HG02588 (cell line): ENCODE results near the gene APLP1.
"Not testable (repeated sequence)": the region's sequence is repeated elsewhere in the genome, so short reads cannot be mapped to it uniquely, and the experiment has no call there.

Experiments used
- ATAC-seq: cut with Tn5 transposase; IDR thresholded peaks from one replicate; pipeline ENCODE4 v1.9.1; 2021; ENCODE audit warnings: mild to moderate bottlenecking, moderate library complexity; ENCODE audit not compliant: unreplicated experiment

The APLP1 gene

GRCh38 chr19:35852029-35852780, 16.2 kb upstream of the APLP1 start, which contains the start of gene NPHS1:
Gene NPHS1 (minus strand): TSS chr19:35852504. CDS start chr19:35851837, 667 bp downstream.
- no peak for ATAC-seq

DNA sequence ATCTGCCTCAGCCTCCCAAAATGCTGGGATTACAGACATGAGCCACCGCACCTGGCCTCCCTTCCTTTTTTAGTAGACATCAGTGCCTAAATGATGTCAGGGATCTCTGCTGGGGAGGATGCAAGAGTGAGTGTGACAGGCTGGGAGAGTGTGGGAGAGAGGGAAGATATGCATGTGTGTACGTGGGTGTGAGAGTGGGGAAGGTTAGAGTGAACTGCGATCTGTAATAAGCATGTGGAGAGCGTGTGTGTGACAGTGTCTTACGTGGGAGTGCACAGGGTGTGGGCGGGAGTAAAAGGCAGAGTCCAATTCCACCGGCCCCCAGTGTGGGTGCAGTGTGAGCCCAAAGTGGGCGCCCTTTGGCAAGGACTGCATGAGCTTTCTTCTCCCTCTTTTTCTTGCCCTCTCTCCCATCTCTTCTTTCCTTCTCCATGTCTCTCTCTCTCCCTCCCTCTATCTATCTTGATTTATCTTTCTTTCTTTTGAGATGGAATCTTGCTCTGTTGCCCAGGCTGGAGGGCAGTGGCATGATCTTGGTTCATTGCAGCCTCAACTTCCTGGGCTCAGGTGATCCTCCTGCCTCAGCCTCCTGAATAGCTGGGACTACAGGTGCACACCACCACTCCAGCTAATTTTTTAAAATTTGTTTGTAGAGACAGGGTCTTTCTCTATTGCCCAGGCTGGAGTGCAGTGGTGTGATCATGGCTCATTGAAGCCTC, 15.2 kb upstream of the APLP1 start:
- no peak for ATAC-seq

GRCh38 chr19:35856546-35857149, 11.7 kb upstream of the APLP1 start, which contains the start of gene KIRREL2:
Gene KIRREL2 (plus strand): TSS chr19:35856911. CDS start chr19:35857120, 209 bp downstream.
- no peak for ATAC-seq

GRCh38 chr19:35858311-35858710, 10.1 kb upstream of the APLP1 start:
- no peak for ATAC-seq

GRCh38 chr19:35859414-35859813, 9.0 kb upstream of the APLP1 start:
- no peak for ATAC-seq

- no peak for ATAC-seq
Observed at GRCh38 chr19:35860436-35860817, 7.9 kb upstream of the APLP1 start.

- no peak for ATAC-seq
Observed at GRCh38 chr19:35860818-35861639, 7.3 kb upstream of the APLP1 start.

DNA sequence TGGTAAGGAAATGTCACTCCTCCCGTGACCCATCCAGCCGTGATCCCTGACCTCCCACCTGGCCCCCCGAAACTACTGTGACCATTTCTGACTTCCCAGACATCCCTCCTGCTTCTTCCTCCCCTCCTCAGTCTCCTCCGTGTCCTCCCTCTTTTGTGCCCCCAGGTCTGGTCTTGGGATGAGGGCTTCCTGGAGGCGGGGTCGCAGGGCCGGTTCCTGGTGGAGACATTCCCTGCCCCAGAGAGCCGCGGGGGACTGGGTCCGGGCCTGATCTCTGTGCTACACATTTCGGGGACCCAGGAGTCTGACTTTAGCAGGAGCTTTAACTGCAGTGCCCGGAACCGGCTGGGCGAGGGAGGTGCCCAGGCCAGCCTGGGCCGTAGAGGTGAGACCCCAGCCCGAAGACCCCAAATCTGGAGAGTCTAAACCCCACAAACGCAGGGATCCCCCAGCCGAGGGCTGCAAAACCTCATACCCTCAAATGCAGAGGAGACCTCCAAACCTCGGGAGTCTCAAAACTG, 6.7 kb upstream of the APLP1 start:
- no peak for ATAC-seq

DNA sequence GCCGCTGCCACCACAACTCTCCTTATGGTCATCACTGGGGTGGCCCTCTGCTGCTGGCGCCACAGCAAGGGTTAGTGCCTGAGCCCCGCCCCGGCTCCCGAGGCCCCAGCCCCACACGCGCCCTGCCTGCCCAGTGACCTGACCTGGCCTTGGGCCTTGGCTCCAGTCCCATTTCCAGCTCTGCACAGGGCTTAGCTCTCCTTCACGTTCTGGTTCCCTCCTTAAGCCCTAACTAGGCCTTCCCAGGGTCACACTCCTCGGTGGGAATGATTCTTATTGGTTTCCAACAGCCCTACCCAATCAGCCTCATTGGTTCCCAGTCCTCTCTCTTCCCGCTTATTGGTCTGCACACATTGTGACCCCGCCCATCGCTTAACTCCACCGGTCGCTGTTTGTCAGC, 5.8 kb upstream of the APLP1 start:
- ATAC-seq, result no peak

DNA sequence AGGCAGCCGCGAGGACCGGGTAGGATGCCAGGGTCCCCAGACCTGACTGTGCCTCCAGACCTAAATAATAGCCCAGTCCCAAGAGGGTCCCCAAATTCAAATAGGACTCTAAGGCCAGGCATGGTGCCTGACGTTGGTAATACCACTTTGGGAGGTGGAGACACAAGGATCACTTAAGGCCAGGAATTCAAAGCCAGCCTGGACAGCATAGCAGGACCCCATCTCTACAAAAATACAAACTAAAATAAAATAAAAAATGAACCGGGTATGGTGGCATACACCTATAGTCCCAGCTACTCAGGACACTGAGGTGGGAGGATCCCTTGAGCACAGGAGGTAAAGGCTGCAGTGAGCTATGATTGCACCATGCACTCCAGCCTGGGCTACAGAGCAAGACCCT, 5.4 kb upstream of the APLP1 start:
- no peak for ATAC-seq

- no peak for ATAC-seq
Observed at GRCh38 chr19:35868823-35869326, 501 bp downstream of the APLP1 start.

GRCh38 chr19:35869327-35870123, 1.2 kb downstream of the APLP1 start:
- ATAC-seq, result no peak

DNA sequence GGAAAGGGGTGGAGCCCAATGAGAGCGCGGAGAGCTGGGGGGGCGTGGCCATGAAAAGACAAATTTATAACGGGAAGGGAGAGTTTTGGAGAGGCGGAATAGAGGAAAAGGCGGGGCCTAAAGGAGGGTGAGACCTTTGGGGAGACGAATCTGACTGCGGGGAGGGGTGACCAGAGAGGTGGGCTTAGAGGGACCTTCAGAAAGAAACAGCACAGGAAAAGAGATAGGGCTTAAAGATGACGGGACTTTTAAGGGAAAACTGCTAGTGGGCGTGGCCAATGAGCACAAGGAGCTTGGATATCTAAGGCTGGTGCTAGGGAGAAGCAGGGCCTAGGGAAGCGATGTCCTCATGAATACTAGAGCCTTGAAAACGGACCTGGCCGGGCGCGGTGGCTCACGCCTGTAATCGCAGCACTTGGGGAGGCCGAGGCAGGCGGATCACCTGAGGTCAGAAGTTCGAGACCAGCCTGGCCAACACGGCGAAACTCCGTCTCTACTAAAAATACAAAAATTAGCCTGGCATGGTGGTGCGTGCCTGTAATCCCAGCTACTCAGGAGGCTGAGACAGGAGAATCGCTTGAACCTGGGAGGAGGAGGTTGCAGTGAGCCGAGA, 1.9 kb downstream of the APLP1 start:
- ATAC-seq, result not testable (repeated sequence)

- ATAC-seq, result no peak
Observed at GRCh38 chr19:35870798-35871197, 2.4 kb downstream of the APLP1 start.

DNA sequence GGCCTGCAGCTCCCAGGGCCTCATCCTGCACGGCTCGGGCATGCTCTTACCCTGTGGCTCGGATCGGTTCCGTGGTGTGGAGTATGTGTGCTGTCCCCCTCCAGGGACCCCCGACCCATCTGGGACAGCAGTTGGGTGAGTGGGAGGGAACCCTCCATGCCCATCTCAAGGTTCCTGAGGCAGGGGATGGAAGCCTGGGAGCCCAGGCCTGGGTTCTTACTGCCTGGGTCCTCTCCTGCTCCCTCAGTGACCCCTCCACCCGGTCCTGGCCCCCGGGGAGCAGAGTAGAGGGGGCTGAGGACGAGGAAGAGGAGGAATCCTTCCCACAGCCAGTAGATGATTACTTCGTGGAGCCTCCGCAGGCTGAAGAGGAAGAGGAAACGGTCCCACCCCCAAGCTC, 3.2 kb downstream of the APLP1 start:
- ATAC-seq, result no peak

DNA sequence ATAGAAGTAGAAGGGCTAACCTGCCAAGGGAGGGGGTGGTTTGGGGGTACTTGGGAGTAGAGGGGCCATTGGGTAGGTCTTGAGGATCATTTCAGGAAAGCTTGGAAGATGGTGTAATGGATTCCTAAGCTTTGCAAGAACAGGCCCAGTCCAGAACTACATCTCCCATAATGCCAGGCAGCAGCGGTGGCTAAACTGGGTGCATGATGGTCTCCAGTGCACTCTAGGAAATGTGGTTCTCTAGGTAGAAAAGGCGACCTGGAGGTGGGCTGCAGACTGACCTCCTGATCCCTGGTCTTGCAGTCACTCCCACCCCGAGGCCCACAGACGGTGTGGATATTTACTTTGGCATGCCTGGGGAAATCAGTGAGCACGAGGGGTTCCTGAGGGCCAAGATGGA, 3.8 kb downstream of the APLP1 start:
- no peak for ATAC-seq

DNA sequence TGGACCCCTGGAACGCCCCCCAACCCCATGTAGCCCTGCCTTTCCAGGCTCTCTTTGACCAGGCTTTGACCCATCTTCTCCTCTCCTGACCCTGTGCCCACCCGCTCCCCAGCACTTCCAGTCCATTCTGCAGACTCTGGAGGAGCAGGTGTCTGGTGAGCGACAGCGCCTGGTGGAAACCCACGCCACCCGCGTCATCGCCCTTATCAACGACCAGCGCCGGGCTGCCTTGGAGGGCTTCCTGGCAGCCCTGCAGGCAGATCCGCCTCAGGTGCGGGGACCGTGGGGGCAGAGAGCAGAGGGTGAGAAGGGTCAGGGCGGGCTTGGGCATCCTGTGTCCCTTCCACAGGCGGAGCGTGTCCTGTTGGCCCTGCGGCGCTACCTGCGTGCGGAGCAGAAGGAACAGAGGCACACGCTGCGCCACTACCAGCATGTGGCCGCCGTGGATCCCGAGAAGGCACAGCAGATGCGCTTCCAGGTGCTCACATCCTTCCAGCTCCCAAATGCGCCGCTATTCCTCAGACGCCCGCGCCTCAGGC, 6.1 kb downstream of the APLP1 start:
- no peak for ATAC-seq

DNA sequence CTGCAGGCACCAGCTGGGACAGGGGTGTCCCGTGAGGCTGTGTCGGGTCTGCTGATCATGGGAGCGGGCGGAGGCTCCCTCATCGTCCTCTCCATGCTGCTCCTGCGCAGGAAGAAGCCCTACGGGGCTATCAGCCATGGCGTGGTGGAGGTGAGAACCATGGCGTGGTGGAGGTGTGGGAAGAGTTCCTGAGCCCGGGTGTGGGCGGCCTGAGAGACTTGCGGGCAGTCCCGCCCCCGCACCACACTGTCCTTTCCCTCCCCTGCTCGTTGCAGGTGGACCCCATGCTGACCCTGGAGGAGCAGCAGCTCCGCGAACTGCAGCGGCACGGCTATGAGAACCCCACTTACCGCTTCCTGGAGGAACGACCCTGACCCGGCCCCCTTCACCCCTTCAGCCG, 10.7 kb downstream of the APLP1 start:
- ATAC-seq, result no peak

GRCh38 chr19:35879770-35880317, 11.5 kb downstream of the APLP1 start:
- no peak for ATAC-seq
